ENCODE data around the gene VPS37B.

DNA sequence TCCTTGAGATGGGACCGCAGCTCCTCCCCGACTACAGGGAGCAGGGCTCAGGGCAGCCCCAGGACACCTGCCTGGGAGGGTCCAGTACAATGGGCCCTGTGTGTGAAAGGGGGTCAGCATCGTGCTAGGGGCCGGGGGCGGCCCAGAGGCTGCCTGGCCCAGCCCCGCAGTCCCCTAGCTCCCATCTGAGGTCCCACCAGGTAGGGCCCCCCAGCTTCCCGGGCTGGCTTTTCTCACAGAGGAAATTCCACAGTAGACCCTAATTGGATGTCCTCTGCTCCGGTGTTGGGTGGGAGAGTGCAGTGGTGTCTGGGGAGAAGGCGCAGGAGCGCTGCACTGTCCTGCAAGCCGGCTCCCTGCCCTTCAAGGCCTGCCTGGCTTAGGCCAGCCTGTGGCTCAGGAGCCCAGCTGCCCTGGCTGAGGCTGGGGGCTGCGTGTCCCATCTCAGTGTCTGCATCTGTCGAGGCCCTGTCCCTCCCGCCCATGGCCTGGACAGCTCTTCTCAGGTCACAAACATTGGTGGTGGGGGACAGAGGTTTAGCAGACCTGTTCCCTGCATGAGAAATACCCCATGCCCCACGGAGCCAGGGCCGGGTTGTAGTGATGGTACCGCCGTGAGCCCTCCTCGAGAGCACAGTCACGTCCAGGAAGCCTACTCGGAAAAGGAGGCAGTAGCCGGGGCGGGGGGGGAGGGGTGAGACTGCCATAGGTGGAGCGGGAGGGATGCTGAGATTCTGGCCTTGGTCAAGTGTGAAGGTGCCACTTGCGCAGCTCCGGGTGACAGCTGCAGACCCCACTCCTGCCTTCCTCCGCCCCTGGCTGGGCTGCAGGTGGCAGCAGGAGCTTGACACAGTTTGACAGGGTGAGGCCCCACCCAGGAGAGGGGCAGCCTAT lies 49.1 kb downstream of the VPS37B start:
- TF ChIP-seq, protein P1, sequence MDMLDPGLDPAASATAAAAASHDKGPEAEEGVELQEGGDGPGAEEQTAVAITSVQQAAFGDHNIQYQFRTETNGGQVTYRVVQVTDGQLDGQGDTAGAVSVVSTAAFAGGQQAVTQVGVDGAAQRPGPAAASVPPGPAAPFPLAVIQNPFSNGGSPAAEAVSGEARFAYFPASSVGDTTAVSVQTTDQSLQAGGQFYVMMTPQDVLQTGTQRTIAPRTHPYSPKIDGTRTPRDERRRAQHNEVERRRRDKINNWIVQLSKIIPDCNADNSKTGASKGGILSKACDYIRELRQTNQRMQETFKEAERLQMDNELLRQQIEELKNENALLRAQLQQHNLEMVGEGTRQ (IDR thresholded peaks at IDR 0.05; ENCODE audit: low read length) = no peak
- TF ChIP-seq, protein P2, sequence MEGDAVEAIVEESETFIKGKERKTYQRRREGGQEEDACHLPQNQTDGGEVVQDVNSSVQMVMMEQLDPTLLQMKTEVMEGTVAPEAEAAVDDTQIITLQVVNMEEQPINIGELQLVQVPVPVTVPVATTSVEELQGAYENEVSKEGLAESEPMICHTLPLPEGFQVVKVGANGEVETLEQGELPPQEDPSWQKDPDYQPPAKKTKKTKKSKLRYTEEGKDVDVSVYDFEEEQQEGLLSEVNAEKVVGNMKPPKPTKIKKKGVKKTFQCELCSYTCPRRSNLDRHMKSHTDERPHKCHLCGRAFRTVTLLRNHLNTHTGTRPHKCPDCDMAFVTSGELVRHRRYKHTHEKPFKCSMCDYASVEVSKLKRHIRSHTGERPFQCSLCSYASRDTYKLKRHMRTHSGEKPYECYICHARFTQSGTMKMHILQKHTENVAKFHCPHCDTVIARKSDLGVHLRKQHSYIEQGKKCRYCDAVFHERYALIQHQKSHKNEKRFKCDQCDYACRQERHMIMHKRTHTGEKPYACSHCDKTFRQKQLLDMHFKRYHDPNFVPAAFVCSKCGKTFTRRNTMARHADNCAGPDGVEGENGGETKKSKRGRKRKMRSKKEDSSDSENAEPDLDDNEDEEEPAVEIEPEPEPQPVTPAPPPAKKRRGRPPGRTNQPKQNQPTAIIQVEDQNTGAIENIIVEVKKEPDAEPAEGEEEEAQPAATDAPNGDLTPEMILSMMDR (IDR thresholded peaks at IDR 0.05; ENCODE audit: control extremely low read depth in 1 of 3, insufficient read depth in 1 of 3, low read depth in 1 of 3, low read length in 3 of 3) = no peak
- TF ChIP-seq POLR2A (IDR thresholded peaks at IDR 0.05; ENCODE audit: control extremely low read depth in 1 of 2, low read depth in 2 of 2, low read length in 2 of 2) (no peak), SUZ12 (IDR thresholded peaks at IDR 0.05; ENCODE audit: low read length) (no peak), EZH2 (IDR thresholded peaks at IDR 0.05; ENCODE audit: low read depth, low read length, severe bottlenecking) (no peak), EP300 (IDR thresholded peaks at IDR 0.05; ENCODE audit: borderline replicate concordance in 1 of 2, low read depth in 2 of 2, low read length in 2 of 2) (no peak)

All from H1 (cell line).